Esophagus mucosa (tissue), 1 donor: ENCODE results near the gene COL4A3. TPM values are rescaled to one million over a fixed set of nuclear protein-coding genes. Genes with fewer than 3 reads are reported as not detected.

ENCODE experiments used
- ATAC-seq: fragments of 200-7000 bp; cut with Tn5 transposase; one replicate; pipeline ENCODE4 v1.9.1; 2020
- total RNA-seq: library from RNA; stranded (reverse); gene quantifications from one replicate; pipeline ENCODE4 v1.2.4, GENCODE V29; 2023
- donor health status: DM: yes; HTN: yes; CAD: no.

COL4A3 gene
- 0.76 TPM for total RNA-seq

DNA sequence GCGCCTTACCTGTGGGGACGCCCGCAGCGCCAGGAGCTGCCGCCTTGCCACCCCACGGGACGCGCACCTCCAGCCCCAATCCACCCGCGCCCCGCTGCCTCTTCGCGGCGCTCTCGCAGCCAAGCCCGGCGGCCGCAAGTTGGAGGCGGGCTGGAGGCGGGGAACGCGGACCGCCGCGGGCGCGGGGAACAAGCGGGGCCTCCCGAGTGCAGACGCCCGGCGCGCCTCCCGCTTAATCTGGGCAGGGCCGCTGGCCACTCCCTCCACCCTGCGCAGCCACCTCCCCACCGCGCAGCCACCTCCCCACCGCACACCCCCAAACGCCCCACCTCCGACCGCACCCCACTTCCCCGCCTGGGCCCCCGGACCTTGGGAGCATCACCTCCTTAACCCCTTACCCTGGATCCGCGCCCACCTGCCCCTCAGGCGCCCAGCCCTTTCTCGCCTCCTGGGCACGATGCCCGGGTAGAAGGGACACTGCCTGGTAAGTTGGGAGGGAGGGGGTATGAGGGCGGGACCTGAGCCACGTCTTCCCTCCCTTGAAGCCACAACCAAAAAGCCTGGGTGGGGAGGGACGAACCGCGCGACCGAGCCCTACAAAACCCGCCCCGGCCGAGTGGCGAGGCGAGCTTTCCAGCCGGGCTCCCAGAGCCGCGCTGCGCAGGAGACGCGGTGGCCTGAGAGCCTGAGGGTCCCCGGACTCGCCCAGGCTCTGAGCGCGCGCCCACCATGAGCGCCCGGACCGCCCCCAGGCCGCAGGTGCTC is at the start of gene COL4A3, which contains the start of gene COL4A4:
COL4A3 (plus strand) TSS at position 627 of the 765 bp plus-strand sequence; CDS start at position 730, 103 bp downstream.
COL4A4 (minus strand) TSS at position 208 of the 765 bp plus-strand sequence. CDS start 16,722 bp downstream, outside the sequence.
- ATAC-seq: peak; percentile 95

DNA sequence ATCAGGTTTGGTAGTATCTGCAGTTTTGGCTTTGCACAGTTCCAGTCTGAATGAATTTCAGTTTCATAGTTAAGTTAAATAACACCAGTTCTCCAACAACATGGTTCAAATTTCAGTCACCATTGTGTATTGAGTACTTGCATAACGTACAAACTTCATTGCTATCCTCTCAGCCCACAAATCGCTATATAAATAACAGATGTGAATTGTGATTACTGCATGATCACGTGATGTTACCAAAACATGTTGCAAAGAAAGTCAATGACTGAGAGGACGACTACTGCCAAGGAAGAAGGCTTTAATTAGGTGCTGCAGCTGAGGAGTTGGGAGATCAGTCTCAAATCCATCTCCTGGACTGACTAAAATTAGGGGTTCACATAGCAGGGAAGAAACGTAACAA is 48.7 kb upstream of the COL4A3 start:
- no peak for ATAC-seq

DNA sequence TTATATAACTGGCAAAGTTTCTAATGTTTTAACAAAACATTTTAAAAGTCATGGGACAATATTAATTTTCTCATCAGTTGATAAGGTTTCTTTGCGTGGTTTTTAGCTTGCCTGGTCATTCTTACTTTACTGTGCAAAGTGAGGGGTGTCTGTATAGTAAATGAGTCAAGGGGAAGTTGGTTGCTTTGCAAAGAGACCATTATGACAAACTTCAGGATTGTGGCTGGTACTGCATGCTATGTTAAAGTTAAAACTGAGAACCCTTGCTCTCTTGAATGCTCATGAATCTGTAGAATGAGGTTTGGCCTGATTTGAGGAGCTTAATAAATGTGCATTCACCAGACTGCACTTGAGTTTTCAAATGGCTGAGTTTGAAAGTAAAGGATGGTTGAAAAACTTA is 47.4 kb upstream of the COL4A3 start:
- no peak for ATAC-seq

DNA sequence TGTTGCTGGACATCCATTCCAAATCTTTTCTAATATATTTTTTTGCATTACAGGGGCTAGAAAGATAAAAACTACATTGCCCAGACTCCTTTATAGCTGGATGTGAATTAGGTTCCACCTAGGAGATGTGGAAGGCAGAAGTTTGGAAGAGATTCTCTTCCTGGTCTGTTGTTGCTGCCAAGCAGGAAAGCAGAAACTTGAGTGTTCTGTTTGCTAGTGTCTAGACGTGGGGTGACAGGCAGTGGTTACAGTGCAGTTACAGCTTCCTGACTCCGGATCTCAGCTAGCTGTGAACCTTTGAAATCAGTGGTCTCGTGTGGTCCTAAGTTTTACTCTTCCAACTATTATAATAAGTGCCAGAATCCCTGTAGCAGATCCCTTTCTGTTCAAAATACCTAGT is 46.6 kb upstream of the COL4A3 start:
- no peak for ATAC-seq

DNA sequence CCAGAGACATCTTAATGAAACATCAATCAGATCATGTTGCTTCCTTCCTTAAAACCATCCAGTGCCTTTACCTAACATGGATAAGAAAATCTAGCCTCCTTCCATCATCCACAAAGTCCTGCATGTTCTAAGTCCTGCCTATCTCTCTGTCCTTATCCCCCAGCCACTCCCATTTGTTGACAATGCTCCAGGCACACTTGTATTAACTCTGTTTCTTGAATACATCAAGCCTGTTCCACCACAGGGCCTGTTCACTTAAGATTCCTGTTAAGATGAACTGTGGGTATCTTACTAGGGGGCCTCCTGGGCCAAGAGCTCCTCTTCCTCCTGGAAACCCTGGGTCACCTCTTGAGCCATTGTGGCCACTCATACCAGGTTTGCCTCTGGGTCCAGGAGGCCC is 46.1 kb upstream of the COL4A3 start:
- ATAC-seq: no peak

DNA sequence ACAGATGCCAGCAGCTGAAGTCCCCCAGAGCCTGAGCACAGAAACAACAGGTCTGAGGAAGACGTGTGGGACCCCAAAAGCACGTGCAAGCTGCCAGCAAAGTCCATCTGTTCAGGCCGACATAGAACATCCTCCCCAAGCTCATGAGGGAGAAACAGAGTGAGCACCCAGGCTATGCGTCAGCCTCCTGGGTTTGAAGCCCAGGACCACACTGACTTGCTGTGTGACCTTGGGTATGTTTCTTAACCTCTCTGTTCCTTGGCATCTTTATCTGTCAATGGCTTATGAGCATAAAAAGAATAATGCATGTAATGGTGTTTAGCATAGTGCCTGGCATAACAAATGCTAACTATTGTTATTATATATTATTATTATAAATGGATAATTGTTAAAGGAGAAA is 40.7 kb upstream of the COL4A3 start:
- ATAC-seq: no peak

DNA sequence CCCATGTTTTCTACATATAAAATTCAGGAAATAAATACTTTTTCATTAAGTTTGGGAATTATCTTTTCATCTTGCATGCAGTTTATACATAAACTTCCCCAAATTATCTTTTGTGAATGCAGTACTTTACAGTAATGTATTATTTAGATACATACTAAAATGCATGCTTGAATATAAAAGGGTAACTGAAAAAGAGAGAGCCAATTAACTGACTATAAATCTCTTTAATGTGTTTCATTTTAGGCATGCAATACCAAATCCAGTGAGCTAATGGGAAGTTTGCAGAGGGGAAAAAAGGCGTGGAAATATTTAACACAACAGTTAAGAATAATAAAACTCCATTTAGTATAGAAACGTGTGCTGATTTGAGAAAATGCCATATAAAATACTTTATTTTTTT is 39.6 kb upstream of the COL4A3 start:
- ATAC-seq: no peak

DNA sequence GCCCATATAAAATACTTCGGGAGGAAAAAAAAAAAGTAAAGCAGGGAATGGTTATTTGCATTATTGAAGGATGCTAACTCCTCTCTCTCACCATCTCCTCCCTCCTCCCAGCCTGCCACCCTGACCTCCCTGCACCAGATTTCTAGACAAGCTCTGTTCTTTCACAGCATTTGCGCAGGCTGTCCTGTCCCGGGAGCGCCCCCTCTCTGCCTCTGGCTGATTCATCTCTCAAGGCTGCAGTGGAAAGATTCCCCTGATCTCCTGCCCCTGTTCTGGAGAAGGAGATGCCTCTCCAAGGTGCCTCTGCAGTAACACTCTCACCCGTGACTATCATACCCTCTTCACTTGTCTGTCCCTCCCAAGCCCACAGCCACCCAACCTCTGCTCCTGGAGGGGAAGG is 38.9 kb upstream of the COL4A3 start:
- ATAC-seq: no peak

DNA sequence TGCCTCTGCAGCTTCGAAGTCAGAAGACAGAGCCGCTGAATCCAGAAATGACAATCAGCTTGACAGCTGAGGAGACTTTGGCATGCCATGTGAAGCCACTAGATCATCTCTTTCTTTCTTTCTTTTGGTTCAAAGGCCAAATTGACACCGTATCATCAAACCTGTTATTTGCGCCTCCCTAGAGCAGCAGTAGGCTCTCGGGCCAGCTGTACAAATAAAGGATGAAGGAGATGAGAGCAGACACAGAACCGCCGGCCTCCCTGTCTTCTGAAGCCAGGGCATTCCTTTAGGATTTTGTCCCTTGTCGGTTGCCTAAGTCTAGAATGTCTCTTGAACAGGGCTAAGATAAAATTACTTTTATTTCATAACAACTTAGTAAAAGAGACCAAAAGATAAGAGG is 37.2 kb upstream of the COL4A3 start:
- ATAC-seq: no peak

DNA sequence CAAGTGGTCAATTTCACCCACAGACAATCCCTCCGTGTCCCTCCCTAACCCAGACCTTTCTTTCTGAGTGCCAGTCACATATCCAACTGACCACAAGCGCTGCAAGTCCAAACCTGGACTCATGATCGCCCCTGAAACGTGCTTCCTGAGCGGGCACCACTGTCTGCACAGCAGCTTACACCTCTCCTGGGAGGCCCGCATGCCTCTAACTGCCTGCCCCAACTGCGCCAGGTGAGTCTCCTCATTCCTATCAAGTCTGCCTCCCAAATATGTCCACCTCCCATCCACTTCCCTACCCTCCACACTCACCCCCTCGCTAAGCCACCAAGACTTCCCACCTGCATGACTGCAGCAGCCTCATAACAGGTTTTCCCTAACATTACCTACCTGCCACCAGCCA is 33.8 kb upstream of the COL4A3 start:
- no peak for ATAC-seq

DNA sequence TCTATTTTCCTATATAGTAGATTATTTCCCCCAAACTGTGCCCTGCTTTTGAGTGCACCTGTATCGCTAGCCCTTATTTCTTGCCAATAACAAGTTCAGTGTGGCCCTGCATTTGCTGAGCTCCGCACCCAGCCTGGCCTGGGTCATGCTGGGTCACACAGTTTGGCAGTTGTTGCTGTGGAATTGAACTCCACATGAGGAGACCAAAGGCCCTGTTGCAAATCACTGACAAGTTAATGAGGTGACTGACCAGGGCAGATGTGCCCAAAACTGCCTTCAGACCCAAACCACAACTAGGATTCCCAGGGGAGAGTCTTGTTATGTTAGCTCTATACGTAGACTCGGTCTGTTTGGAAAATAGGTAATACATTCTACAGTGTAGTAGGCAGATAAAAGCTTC is 31.4 kb upstream of the COL4A3 start:
- no peak for ATAC-seq

DNA sequence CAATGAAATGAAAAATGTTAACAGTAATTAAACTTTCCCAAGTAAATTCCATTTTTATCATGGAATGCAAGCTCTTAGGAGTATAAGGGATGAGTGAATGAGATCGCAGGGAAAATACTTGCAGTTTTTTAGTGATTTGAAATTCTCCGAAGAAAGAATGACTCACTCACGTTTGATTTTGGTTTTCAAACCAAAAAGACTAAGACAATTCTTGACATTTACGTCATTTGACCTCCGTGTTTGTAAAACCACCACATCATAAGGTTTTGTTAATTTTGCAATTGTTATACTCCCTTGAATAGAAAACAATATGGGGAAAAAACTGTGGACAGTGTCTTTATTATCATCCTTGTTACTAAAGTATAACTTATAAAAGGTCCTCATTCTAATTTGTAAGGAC is 29.8 kb upstream of the COL4A3 start:
- no peak for ATAC-seq

DNA sequence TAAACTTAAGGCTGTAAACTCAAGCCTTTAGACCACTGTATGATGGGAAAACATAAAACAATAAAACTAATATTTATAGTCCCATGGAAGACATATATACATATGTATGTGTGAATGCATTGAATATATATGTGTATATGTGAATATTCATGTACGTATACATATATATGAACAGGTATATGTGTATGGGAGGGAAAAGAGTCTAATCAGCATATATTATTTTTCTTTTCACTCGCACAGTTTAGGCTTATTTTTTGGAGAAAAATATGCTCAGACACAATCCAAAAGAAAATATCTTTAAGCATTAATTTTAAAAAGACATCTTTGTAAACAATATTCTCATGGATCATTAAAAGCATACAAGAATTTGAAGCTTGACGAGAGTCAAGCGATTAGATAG is 23.1 kb upstream of the COL4A3 start:
- ATAC-seq: no peak

DNA sequence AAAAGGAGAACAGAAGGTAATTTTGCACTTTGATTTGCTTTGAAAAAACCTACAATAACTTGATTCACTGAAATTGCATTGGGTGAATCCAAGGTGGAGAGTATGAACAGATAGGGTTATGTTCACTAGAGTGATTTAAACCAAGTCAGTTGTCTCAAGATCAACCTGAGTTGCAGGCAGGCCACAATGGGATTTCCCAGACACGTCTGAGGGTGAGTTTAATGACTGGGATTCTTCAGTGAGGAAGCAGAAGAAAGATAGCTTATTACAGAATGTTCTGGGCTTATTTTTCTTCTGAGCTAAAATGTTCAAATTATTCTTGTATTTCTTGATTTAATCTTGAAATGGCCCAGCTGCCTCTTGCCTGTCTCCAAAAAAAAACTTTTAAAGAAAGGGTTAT is 20.5 kb upstream of the COL4A3 start:
- ATAC-seq: no peak

DNA sequence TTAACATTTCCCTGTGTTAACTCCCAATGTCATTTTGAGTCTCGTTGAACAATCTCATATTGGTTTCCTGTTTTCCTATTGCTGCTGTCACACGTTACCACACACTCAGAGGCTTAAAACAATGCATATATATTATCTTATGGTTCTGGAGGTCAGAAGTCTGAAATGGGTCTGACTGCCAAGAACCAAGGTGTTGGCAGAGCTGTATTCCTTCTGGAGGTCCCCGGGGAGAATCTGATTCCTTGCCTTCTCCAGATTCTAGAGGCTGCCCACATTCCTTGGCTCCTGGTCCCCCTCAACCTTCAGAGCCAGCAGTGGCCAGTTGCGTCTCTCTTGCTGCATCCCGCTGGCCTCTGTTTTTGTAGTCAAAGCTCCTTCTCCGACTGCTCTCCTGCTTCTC is 18.0 kb upstream of the COL4A3 start:
- ATAC-seq: no peak

DNA sequence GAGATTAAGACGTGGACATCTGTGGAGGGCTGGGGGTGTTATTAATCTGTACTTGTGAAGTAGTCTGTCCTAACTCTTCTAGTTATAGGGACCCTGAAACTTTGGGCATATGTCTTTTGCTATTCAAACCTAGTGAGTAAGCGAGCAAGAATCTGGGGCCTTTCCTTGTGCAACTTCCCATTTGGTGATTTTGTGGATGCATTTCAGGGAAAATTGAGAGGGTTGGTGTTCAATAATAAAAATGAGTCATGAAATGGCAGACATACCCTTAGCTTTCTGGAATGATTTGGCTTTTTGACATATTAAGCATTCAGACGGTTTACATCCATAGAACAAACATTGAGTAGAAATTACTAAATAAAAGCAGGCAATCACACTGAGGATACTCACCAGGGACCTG is 17.4 kb upstream of the COL4A3 start:
- ATAC-seq: no peak

DNA sequence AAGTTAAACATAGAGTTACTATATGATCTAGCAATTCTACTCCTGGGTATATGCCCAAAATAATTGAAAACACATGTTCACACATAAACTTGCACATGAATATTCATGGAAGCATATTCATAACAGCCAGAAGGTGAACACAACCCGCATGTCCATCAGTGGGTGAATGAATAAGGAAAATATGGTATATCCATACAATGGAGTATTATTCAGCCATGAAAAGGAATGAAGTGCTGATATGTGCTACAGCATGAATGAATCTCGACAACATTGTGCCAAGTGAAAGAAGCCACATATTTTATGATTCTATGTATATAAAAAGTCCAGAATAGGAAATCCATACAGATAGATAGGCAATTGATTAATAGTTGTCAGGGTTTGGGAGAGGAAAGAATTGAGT is 16.3 kb upstream of the COL4A3 start:
- ATAC-seq: no peak

DNA sequence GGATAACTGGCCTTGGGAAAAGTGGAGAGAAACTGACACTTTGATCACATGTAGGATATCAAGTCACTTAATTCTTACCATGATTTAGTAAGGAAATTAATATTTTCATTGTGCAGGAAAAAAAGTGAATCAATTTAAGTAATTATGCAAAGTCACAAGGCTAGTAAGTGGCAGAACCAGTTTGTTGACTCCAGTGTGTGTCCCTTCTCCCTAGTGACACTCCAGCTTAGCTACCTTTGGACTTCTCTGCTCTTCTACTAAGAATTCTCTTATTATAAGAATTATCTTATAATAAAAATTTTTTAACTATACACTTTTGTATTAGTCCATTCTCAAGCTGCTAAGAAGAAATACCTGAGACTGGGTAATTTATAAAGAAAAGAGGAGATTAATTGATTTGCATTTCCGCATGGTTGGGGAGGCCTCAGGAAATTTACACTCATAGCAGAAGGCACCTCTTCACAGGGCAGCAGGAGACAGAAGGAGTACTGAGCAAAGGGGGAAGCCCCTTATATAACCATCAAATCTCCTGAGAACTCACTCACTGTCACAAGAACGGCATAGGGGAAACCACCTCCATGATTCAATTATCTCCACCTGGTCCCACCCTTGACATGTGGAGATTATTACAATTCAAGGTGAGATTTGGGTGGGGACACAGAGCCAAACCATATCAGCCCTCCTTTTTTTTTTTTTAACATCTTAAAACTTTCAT is 14.0 kb upstream of the COL4A3 start:
- ATAC-seq: no peak

DNA sequence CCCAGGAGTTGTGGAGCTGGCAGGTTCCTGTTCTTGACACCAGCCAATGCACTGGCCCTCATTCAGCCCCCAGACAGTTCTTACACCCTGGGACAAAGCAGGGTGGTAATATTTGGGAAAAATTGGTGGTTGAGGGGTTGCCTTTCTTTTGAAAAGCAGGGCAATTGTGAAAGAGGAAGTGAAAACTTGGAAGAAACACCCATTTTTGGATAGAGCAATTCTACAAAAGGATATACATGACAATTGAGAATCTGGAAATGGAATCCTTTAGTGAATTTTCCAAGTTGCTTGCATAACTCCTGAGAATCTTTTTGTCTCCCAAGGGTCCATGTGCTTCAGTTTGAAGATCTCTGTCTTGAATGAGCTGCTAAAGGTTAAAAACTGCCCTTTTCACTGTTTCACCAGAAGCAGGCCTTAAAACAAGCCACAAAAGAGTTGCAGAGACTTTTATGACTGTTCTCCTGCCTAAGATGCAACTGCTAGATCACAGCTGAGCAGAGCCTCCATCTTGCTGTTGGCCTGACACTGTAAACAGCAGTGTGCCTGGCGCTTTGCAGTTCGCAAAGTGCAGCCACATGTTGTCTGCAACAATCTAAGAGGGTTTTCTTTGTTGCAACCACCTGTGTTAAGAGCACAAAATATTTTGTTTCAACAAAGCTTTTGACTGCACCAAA is 12.2 kb upstream of the COL4A3 start:
- ATAC-seq: no peak

DNA sequence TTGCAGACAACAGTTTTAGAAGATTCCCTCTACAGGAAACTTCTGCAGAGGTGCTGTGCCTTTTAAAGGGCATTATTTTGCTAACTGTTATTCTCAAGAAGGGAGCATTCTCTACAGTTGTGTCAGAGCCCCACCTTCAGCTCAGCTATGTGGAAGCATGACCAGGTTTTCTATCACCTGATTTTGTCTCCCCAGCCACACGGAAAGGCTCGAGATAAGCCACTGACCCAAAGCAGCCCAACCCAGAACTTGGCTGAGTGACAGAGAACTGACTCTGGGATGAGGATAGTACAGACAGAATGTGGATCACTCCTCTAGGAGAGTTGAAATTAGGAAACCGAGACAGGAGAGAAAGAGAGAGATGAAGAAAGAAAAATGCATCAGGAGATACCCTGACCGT is 11.1 kb upstream of the COL4A3 start:
- ATAC-seq: no peak

DNA sequence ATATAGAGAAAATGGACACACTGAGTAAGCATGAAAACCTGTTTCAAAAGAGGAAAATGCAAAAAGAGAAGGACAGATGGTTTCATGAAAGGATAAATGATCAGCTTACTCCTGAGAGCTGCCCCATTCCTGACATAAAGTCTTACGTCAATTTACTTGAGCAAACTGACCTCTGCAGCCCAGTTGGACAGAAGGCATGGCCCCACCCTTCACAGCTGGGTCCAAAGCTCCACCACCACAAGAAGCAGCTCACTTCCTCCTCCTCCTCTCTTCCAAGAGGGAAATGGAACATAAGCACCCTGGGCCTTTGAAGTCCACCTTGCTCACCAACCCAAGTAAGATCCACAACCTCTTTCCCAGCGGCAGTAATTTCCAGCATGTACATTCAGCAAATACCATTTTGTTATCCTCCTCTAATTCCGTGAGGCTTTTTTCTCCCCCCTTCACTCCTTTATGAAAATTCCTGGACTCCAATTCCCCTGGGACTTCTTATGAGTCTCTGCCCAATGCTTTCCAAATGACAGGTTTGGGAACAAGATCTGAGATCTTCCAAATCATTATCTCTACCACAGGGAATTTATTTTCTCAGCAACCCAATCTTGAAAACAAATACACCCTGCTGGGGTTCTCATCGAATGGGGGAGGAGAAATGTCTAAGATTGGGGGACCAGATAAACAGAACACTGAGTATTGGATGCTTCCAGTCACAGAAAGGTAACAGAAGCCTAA is 10.5 kb upstream of the COL4A3 start:
- no peak for ATAC-seq

DNA sequence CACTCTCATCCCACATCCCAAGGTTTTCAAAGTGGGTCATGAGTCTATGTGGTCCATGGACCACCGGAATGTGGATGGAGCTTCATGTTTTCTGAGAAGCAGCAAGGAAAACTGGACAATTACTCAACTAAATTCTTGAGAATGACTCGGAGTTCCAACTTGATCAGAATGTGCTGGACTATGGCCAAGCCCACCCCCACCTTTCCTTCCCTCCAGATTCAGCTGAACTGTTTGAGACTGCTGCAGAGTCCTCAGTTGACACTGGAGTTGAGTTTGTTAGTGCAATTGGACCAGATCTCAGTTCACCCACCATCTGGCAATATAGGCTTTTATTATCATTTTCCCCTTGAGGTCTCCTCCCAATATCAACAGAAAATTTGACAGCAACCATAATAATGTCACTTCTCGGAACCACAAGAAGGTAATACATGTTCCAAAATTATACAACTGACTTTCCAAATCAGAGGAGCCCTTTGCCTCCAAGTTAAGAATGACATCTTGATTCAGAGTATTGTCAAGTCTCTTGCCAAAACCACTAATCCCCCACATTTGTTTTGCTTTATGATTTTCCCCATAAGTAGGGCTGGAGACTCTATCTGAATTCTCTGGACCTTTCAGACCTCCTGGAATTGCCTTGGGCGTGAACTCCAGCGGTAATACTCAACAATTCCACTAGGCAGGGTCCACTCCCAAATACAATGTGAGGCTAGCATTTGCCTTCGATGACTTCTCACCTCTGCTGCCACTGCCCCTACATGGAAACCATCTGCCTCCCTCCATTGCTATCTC is 9.2 kb upstream of the COL4A3 start:
- no peak for ATAC-seq
